Measurements from ENCODE around the gene CCT5.

DNA sequence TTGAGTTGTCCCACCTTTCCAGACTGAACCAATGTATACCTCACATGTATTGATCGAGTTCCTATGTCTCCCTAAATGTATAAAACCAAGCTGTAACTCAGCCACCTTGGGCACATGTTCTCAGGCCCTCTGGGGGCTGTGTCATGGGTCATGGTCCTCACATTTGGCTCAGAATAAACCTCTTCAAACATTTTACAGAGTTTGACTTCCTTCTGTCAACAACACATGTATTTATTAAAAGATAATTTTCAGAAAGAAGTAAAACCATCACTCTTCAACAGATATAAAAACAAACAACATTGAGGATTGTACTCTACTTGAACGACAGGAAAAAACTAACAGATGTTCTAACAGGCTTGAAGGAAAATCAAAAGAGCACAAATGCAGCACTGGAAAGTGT lies 53.1 kb downstream of the CCT5 start:
- TF ChIP-seq, protein P1, sequence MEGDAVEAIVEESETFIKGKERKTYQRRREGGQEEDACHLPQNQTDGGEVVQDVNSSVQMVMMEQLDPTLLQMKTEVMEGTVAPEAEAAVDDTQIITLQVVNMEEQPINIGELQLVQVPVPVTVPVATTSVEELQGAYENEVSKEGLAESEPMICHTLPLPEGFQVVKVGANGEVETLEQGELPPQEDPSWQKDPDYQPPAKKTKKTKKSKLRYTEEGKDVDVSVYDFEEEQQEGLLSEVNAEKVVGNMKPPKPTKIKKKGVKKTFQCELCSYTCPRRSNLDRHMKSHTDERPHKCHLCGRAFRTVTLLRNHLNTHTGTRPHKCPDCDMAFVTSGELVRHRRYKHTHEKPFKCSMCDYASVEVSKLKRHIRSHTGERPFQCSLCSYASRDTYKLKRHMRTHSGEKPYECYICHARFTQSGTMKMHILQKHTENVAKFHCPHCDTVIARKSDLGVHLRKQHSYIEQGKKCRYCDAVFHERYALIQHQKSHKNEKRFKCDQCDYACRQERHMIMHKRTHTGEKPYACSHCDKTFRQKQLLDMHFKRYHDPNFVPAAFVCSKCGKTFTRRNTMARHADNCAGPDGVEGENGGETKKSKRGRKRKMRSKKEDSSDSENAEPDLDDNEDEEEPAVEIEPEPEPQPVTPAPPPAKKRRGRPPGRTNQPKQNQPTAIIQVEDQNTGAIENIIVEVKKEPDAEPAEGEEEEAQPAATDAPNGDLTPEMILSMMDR (IDR thresholded peaks at IDR 0.05), result no peak
- TF ChIP-seq POLR2A (IDR thresholded peaks at IDR 0.05), result no peak
